Right renal cortex interstitium (tissue), 3 donors: ENCODE measurements around the gene MAN1A1. TPM values are rescaled to one million over a fixed set of nuclear protein-coding genes. Genes with fewer than 3 reads are reported as not detected.

ENCODE experiments used
- DNase-seq, 3 donors: peaks; one replicate each; pipeline ENCODE4 v3.0.0-alpha.2; 2013; ENCODE audit warnings: low read depth in 3 of 3, low spot score in 2 of 3
- polyA plus RNA-seq, 3 donors: library from polyadenylated mRNA; unstranded; fragments of 120-200 nt; gene quantifications; one replicate each; pipeline ENCODE4 v1.2.1, GENCODE V29; 2013; ENCODE audit not compliant: insufficient read length in 3 of 3

MAN1A1 gene
- polyA plus RNA-seq, 3 donors = 89.0 to 98.6 (median 94.1) TPM

- no peak for DNase-seq
Measured at GRCh38 chr6:119128252-119128912, 221.2 kb downstream of the MAN1A1 start.

GRCh38 chr6:119127627-119128026 is 221.9 kb downstream of the MAN1A1 start:
- no peak for DNase-seq
